ENCODE results near the gene GTF3C5. TPM values are rescaled to one million over a fixed set of nuclear protein-coding genes. Genes with fewer than 3 reads are reported as not detected.

Gene GTF3C5
- total RNA-seq, 1 experiment from 2014 or later, result 104 TPM

DNA sequence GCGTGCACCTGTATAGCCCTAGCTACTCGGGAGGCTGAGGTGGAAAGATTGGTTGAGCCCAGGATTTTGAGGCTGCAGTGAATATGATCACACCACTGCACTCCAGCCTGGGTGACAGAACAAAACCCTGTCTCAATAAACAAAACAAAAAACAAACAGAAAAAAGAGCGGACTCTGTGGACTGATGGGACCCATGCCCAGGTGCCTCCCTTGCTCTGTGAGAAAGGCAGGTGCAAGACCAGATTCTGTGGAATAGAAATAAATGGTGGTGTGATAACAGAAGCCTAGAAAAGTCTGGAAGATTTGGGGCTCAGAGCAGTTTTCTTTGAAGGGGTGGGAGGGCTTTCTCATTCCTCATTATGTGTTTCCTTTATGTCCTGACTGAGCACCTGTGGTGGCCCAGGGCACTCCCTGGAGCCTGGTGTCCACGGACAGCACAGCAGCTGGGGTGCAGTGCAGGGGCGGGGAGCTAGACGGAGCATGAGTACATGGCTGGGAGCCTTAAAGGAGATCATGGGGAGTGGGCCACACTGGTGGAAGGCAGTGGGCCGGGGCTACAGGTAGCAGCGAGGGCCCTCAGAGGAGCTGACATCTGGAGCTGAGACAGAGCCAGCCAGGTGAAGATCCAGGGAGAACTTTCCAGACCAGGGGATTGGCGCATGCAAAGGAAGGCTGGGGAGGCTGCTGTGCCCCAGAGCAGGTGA lies 15.6 kb downstream of the GTF3C5 start:
- no peak for DNase-seq (ENCODE audit: low spot score)
- H3K36me3 Mint-ChIP-seq, result peaks cover 72% of the 10 kb centered on the region
- TF ChIP-seq ATF1 (CRISPR knock-in tag; IDR thresholded peaks at IDR 0.05), result no peak
- TF ChIP-seq, protein P1, sequence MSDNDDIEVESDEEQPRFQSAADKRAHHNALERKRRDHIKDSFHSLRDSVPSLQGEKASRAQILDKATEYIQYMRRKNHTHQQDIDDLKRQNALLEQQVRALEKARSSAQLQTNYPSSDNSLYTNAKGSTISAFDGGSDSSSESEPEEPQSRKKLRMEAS (CRISPR knock-in tag; IDR thresholded peaks at IDR 0.05), result no peak
- TF ChIP-seq JUN (CRISPR knock-in tag; IDR thresholded peaks at IDR 0.05), result no peak
- no peak for TF ChIP-seq ZNF263 (CRISPR knock-in tag; IDR thresholded peaks at IDR 0.05; ENCODE audit: low read depth)
- TF ChIP-seq NFATC4 (CRISPR knock-in tag; IDR thresholded peaks at IDR 0.05), result no peak
- TF ChIP-seq IRF2 (CRISPR knock-in tag; IDR thresholded peaks at IDR 0.05; ENCODE audit: borderline replicate concordance, low read depth), result no peak
- TF ChIP-seq, protein P2, sequence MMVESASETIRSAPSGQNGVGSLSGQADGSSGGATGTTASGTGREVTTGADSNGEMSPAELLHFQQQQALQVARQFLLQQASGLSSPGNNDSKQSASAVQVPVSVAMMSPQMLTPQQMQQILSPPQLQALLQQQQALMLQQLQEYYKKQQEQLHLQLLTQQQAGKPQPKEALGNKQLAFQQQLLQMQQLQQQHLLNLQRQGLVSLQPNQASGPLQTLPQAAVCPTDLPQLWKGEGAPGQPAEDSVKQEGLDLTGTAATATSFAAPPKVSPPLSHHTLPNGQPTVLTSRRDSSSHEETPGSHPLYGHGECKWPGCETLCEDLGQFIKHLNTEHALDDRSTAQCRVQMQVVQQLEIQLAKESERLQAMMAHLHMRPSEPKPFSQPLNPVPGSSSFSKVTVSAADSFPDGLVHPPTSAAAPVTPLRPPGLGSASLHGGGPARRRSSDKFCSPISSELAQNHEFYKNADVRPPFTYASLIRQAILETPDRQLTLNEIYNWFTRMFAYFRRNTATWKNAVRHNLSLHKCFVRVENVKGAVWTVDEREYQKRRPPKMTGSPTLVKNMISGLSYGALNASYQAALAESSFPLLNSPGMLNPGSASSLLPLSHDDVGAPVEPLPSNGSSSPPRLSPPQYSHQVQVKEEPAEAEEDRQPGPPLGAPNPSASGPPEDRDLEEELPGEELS (CRISPR knock-in tag; IDR thresholded peaks at IDR 0.05), result no peak
- TF ChIP-seq ZNF219 (CRISPR knock-in tag; IDR thresholded peaks at IDR 0.05; ENCODE audit: borderline replicate concordance), result no peak
- TF ChIP-seq KAT7 (CRISPR knock-in tag; IDR thresholded peaks at IDR 0.05; ENCODE audit: borderline replicate concordance), result no peak
- no peak for TF ChIP-seq SMAD3 (CRISPR knock-in tag; IDR thresholded peaks at IDR 0.05; ENCODE audit: borderline replicate concordance)
- TF ChIP-seq, protein P3, sequence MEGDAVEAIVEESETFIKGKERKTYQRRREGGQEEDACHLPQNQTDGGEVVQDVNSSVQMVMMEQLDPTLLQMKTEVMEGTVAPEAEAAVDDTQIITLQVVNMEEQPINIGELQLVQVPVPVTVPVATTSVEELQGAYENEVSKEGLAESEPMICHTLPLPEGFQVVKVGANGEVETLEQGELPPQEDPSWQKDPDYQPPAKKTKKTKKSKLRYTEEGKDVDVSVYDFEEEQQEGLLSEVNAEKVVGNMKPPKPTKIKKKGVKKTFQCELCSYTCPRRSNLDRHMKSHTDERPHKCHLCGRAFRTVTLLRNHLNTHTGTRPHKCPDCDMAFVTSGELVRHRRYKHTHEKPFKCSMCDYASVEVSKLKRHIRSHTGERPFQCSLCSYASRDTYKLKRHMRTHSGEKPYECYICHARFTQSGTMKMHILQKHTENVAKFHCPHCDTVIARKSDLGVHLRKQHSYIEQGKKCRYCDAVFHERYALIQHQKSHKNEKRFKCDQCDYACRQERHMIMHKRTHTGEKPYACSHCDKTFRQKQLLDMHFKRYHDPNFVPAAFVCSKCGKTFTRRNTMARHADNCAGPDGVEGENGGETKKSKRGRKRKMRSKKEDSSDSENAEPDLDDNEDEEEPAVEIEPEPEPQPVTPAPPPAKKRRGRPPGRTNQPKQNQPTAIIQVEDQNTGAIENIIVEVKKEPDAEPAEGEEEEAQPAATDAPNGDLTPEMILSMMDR (IDR thresholded peaks at IDR 0.05), result no peak
- no peak for TF ChIP-seq CREM (CRISPR knock-in tag; IDR thresholded peaks at IDR 0.05)
- TF ChIP-seq ATF2 (CRISPR knock-in tag; IDR thresholded peaks at IDR 0.05; ENCODE audit: borderline replicate concordance, low read depth), result no peak
- TF ChIP-seq NR1H2 (CRISPR knock-in tag; IDR thresholded peaks at IDR 0.05), result no peak
- TF ChIP-seq NFYB (CRISPR knock-in tag; conservative IDR thresholded peaks at IDR 0.05; ENCODE audit: low read depth), result no peak
- no peak for TF ChIP-seq TEAD4 (CRISPR knock-in tag; IDR thresholded peaks at IDR 0.05)
- TF ChIP-seq ATF6 (CRISPR knock-in tag; IDR thresholded peaks at IDR 0.05), result no peak
- H3K27me3 Mint-ChIP-seq (ENCODE audit: low read depth), result no peaks in the 10 kb centered on the region; the same call in 1 of the 2 replicates
- H3K4me3 Mint-ChIP-seq, result no peak overlapping the region
- H3K27ac Mint-ChIP-seq, result no peak overlapping the region
- POLR2A ChIA-PET, result no interaction called here
- CTCF ChIA-PET, result no interaction called here
- H3K9me3 Mint-ChIP-seq, result no peaks in the 10 kb centered on the region
- no peak for ATAC-seq
- H3K4me1 Mint-ChIP-seq, result no peaks in the 10 kb centered on the region

DNA sequence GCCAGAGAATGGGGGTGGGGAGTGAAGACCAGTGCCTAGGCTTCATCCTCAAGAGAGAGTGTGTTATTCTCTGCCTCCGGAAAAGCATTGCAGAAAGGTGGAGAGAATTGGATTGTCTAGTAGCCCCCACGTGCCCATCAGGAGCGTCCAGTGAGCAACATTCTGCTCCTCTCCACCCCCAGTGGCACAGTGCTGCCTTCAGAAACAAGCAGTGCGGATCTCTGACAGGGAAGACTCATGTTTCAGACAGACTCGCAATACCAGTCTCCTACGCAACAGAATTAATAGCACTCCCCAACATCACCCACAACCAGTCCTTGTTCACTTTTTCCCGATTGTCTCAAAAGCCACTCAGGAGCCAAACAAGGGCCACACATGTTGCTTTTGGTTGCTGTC lies 16.1 kb downstream of the GTF3C5 start:
- DNase-seq (ENCODE audit: low spot score) (no peak), ATAC-seq (no peak)
- H3K9me3 Mint-ChIP-seq, result no peaks in the 10 kb centered on the region
- H3K36me3 Mint-ChIP-seq, result peaks cover 72% of the 10 kb centered on the region
- H3K4me3 Mint-ChIP-seq, result no peak overlapping the region
- H3K27me3 Mint-ChIP-seq (ENCODE audit: low read depth), result no peaks in the 10 kb centered on the region
- CTCF ChIA-PET, result no interaction called here
- no peak overlapping the region for H3K27ac Mint-ChIP-seq
- TF ChIP-seq, protein P3 (IDR thresholded peaks at IDR 0.05), result no peak
- TF ChIP-seq ZSCAN18 (CRISPR knock-in tag; IDR thresholded peaks at IDR 0.05), result no peak
- TF ChIP-seq, protein P2 (CRISPR knock-in tag; IDR thresholded peaks at IDR 0.05), result no peak
- H3K4me1 Mint-ChIP-seq, result no peaks in the 10 kb centered on the region
- POLR2A ChIA-PET, result no interaction called here

Measured in WTC11 (cell line).